A673 (cell line): ENCODE measurements around the gene SORCS1.

Experiments used
- EZH2 ChIP-seq: fragments of 200-600 bp; sonication (generic); IDR thresholded peaks from 2 replicates; pipeline ENCODE4 v1.6.1; 2017; ENCODE audit warnings: borderline replicate concordance, low read depth, mild to moderate bottlenecking, mixed read lengths, antibody characterized with exemption, low read length; ENCODE audit not compliant: poor library complexity, severe bottlenecking
- TF ChIP-seq, protein P1 (sequence below): fragments of 300-800, 200-600 bp; sonication (generic); conservative IDR thresholded peaks from 2 replicates; pipeline ENCODE4 v1.5.1; 2017; ENCODE audit warnings: low read depth, mild to moderate bottlenecking, antibody characterized with exemption, low read length, moderate library complexity, mixed read lengths

DNA sequence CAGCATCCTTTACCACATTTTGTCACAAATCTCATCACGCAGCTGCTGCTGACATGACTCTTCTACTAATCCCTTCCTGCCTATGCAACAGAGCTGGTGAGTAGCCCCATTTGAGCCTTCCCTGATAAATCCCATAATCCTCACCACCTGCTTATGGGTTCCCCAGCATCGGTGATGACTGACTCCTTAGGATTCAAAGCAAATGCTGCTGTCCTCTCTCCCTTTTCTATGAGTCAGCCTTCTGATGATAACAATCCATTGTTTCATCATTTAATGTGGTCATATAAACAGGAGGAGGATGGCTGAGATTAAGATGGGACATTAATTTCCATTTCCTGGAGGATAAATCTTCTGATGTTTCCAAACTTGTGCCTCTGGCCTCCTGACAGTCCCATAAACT, 73.4 kb downstream of the SORCS1 start:
- no peak for TF ChIP-seq EZH2
- TF ChIP-seq, protein P1, sequence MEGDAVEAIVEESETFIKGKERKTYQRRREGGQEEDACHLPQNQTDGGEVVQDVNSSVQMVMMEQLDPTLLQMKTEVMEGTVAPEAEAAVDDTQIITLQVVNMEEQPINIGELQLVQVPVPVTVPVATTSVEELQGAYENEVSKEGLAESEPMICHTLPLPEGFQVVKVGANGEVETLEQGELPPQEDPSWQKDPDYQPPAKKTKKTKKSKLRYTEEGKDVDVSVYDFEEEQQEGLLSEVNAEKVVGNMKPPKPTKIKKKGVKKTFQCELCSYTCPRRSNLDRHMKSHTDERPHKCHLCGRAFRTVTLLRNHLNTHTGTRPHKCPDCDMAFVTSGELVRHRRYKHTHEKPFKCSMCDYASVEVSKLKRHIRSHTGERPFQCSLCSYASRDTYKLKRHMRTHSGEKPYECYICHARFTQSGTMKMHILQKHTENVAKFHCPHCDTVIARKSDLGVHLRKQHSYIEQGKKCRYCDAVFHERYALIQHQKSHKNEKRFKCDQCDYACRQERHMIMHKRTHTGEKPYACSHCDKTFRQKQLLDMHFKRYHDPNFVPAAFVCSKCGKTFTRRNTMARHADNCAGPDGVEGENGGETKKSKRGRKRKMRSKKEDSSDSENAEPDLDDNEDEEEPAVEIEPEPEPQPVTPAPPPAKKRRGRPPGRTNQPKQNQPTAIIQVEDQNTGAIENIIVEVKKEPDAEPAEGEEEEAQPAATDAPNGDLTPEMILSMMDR = no peak
